GM12873 (cell line): ENCODE data around the gene VPS26B.

ENCODE experiments used
- CTCF ChIP-seq: IDR thresholded peaks from 2 replicates; pipeline ENCODE4 v1.5.1; 2012; ENCODE audit warnings: low read depth, mild to moderate bottlenecking, moderate library complexity, low read length, control low read depth; ENCODE audit not compliant: insufficient read depth; ENCODE audit errors: missing control alignments

VPS26B gene

GRCh38 chr11:134250675-134251074 lies 26.2 kb downstream of the VPS26B start:
- TF ChIP-seq CTCF = no peak

DNA sequence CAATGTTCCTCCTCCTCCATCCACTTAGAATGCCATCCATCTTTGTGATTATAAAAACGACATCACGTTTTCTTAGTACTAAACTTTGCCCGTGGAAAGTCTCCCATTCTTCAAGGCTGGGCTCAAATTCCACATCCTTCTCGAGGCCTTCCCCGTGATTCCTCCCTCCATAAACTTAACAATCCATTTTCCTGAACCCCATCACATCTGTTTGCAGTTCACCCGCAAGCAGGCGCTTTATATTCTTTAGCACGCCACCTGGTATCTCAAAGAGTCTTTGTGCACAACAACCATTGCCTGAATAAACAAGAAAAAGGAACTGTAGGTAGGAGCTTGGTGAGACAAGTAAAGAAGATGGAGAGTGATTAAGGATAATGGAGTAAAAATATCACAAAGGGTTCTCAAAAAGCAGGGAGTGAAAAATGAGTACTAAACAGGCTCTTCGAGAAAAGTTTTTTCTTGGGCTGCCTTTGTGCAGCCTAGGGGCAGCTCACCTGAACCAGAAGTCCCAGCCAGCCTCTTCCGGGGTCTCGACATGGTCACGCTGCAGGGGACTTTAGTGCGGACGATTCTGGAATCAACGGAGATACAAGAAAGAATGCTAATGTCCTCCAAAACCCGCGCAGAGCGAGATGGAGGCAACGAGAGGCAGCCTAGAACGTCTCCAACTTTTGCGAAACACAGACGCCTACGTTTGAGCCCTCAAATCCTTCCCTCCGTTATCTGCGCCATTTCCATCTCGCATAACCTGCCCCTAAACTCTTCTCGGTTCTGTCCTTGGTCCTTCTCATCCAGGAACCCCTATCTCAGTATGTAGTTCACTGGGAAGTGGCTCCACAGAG lies 28.1 kb downstream of the VPS26B start:
- no peak for TF ChIP-seq CTCF

- peak; percentile 34 for TF ChIP-seq CTCF
Observed at GRCh38 chr11:134253188-134253993, 28.9 kb downstream of the VPS26B start, which contains the start of the genes ACAD8 and THYN1. Gene ACAD8, plus strand, starts transcription at chr11:134253568. Its CDS starts 33 bp downstream, at chr11:134253601. Gene THYN1, minus strand, starts transcription at chr11:134253352. Its CDS starts 470 bp downstream, at chr11:134252882.

- TF ChIP-seq CTCF = no peak
Observed at GRCh38 chr11:134254433-134255183, 30.1 kb downstream of the VPS26B start.

DNA sequence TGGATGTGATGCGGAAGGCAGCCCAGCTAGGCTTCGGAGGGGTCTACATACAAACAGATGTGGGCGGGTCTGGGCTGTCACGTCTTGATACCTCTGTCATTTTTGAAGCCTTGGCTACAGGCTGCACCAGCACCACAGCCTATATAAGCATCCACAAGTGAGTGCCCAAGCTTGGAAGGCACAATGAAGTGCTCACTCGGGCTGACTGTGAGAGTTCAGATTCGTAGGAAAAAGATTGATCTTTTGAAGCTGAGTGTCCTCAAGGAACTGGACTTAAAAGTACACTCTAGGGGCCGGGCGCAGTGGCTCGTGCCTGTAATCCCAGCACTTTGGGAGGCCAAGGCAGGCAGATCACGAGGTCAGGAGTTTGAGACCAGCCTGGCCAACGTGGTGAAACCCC lies 32.6 kb downstream of the VPS26B start:
- no peak for TF ChIP-seq CTCF

GRCh38 chr11:134258577-134258976 lies 34.1 kb downstream of the VPS26B start:
- TF ChIP-seq CTCF = no peak
